H1 (cell line): ENCODE results near the gene CCBE1. TPM values are rescaled to one million over a fixed set of nuclear protein-coding genes. Genes with fewer than 3 reads are reported as not detected.

Experiments used
- CTCF ChIA-PET: fragments of 300-600 bp; sonication (Branson Sonifier 250); formaldehyde crosslinking; loops from one replicate; lab custom pipeline; 2021; ENCODE audit not compliant: partially characterized antibody; lab: Charles Lee
- POLR2A ChIA-PET: fragments of 300-600 bp; sonication (Branson Sonifier 250); formaldehyde crosslinking; loops from one replicate; lab custom pipeline; 2021; ENCODE audit warnings: inconsistent platforms; ENCODE audit not compliant: partially characterized antibody; lab: Charles Lee
- DNase-seq, 2 experiments: peaks; one replicate each; pipeline versions ENCODE4 v3.0.0 to v3.0.0-alpha.2; 2010 to 2022; ENCODE audit warnings: low spot score in 2 of 2, low read depth in 1 of 2, mixed read lengths in 1 of 2
- FAIRE-seq: peaks from 2 replicates; lab custom pipeline; 2011; peaks lifted over from hg19 to GRCh38; lab: Jason Lieb, UNC
- H2AFZ ChIP-seq: 2 replicates; pipeline ENCODE4 v1.8.1; 2012; ENCODE audit warnings: low read length, inconsistent platforms
- H2AK5ac ChIP-seq: 2 replicates; pipeline ENCODE4 v1.6.1; 2013; ENCODE audit warnings: low read depth, low read length
- H2BK120ac ChIP-seq: replicated peaks from 2 replicates; pipeline ENCODE3; 2013; ENCODE audit warnings: low read depth, low read length, inconsistent platforms
- H2BK12ac ChIP-seq: 2 replicates; pipeline ENCODE4 v1.6.1; 2013; ENCODE audit warnings: low read depth, low read length
- H2BK15ac ChIP-seq: 2 replicates; pipeline ENCODE4 v1.6.1; 2013; ENCODE audit warnings: low read length
- H2BK20ac ChIP-seq: 2 replicates; pipeline ENCODE4 v1.6.1; 2013; ENCODE audit warnings: low read length
- H2BK5ac ChIP-seq: 2 replicates; pipeline ENCODE4 v1.6.1; 2013; ENCODE audit warnings: low read depth, low read length
- H3K14ac ChIP-seq: 2 replicates; pipeline ENCODE4 v1.6.1; 2013; ENCODE audit warnings: inconsistent platforms; ENCODE audit not compliant: insufficient read length
- H3K18ac ChIP-seq: 2 replicates; pipeline ENCODE4 v1.6.1; 2013; ENCODE audit warnings: low read length; ENCODE audit errors: extremely low read depth
- H3K23ac ChIP-seq: 2 replicates; pipeline ENCODE4 v1.6.1; 2013; ENCODE audit warnings: inconsistent platforms; ENCODE audit not compliant: insufficient read length
- H3K23me2 ChIP-seq: 2 replicates; pipeline ENCODE4 v1.6.1; 2013; ENCODE audit warnings: low read depth, low read length
- H3K27ac ChIP-seq: 2 replicates; pipeline ENCODE4 v1.6.1; 2011; ENCODE audit warnings: low read depth, low read length, inconsistent platforms
- H3K27me3 ChIP-seq, 4 experiments: replicated peaks in 1 of 4; 1 replicate in 1 of 4; 2 replicates in 3 of 4; pipeline versions ENCODE4 v1.6.1 to v1.8.1; 2011 to 2013; ENCODE audit warnings: low read length in 3 of 4, mild to moderate bottlenecking in 3 of 4, inconsistent platforms in 2 of 4, mixed read lengths in 2 of 4, moderate library complexity in 1 of 4; ENCODE audit not compliant: control insufficient read depth in 3 of 4, insufficient read depth in 3 of 4; ENCODE audit errors: extremely low read depth in 1 of 4
- H3K36me3 ChIP-seq, 4 experiments: 2 replicates each; pipeline versions ENCODE4 v1.6.1 to v1.8.1; 2011 to 2013; ENCODE audit warnings: mild to moderate bottlenecking in 4 of 4, low read length in 3 of 4, moderate library complexity in 2 of 4, control low read depth in 1 of 4, inconsistent platforms in 1 of 4; ENCODE audit not compliant: insufficient read depth in 4 of 4, control insufficient read depth in 2 of 4
- H3K4ac ChIP-seq: replicated peaks from 2 replicates; pipeline ENCODE3; 2013; ENCODE audit warnings: low read length, low read depth, mixed read lengths, inconsistent platforms; ENCODE audit not compliant: insufficient read length
- H3K4me1 ChIP-seq, 4 experiments: replicated peaks in 1 of 4; 1 replicate in 1 of 4; 2 replicates in 3 of 4; pipeline versions ENCODE4 v1.6.1 to v1.8.1; 2011 to 2013; ENCODE audit warnings: low read length in 3 of 4, inconsistent platforms in 2 of 4, mixed read lengths in 1 of 4; ENCODE audit not compliant: insufficient read depth in 4 of 4, control insufficient read depth in 3 of 4
- H3K4me2 ChIP-seq, 2 experiments: 2 replicates each; pipeline versions ENCODE4 v1.6.1 to v1.8.1; 2011 to 2013; ENCODE audit warnings: low read depth in 2 of 2, low read length in 2 of 2, control low read depth in 1 of 2, inconsistent platforms in 1 of 2, mild to moderate bottlenecking in 1 of 2; ENCODE audit not compliant: insufficient read depth in 1 of 2
- H3K4me3 ChIP-seq, 4 experiments: fragments of 200-600, 300-600 bp in 1 of 4; sonication (generic), shearing (Covaris generic), sonication (Bioruptor Twin) in 1 of 4; 2 replicates each; pipeline versions ENCODE4 v1.5.1 to v1.8.1; 2011 to 2016; ENCODE audit warnings: low read length in 4 of 4, low read depth in 3 of 4, control low read depth in 2 of 4, inconsistent platforms in 2 of 4, mild to moderate bottlenecking in 2 of 4, mixed read lengths in 1 of 4, moderate library complexity in 1 of 4; ENCODE audit not compliant: insufficient read depth in 2 of 4; ENCODE audit errors: extremely low read depth in 1 of 4
- H3K56ac ChIP-seq: replicated peaks from 2 replicates; pipeline ENCODE3; 2013; ENCODE audit warnings: low read depth, mild to moderate bottlenecking, mixed read lengths, low read length, inconsistent platforms; ENCODE audit not compliant: insufficient read length
- H3K79me1 ChIP-seq: 2 replicates; pipeline ENCODE4 v1.6.1; 2013; ENCODE audit warnings: low read depth, low read length, control low read depth
- H3K79me2 ChIP-seq, 2 experiments: 2 replicates each; pipeline versions ENCODE4 v1.6.1 to v1.8.1; 2012 to 2013; ENCODE audit warnings: low read length in 2 of 2, mild to moderate bottlenecking in 2 of 2, inconsistent platforms in 1 of 2; ENCODE audit not compliant: insufficient read depth in 2 of 2, control insufficient read depth in 1 of 2
- H3K9ac ChIP-seq, 4 experiments: replicated peaks in 1 of 4; 1 replicate in 1 of 4; 2 replicates in 3 of 4; pipeline versions ENCODE4 v1.6.1 to v1.8.1; 2011 to 2013; ENCODE audit warnings: low read depth in 3 of 4, low read length in 3 of 4, control low read depth in 2 of 4, mild to moderate bottlenecking in 2 of 4, moderate library complexity in 2 of 4, inconsistent platforms in 1 of 4; ENCODE audit errors: extremely low read depth in 1 of 4
- H3K9me3 ChIP-seq, 2 experiments: 2 replicates each; pipeline versions ENCODE4 v1.6.1 to v1.8.1; 2012 to 2013; ENCODE audit warnings: mild to moderate bottlenecking in 2 of 2, moderate library complexity in 2 of 2, control low read depth in 1 of 2, inconsistent platforms in 1 of 2, low read depth in 1 of 2, low read length in 1 of 2, mixed read lengths in 1 of 2; ENCODE audit not compliant: insufficient read depth in 2 of 2
- H4K20me1 ChIP-seq, 2 experiments: replicated peaks in 1 of 2; 2 replicates each; pipeline versions ENCODE3 to v1.8.1; 2011 to 2013; ENCODE audit warnings: inconsistent platforms in 2 of 2, low read length in 2 of 2, mild to moderate bottlenecking in 1 of 2; ENCODE audit not compliant: insufficient read depth in 2 of 2, control insufficient read depth in 1 of 2
- H4K5ac ChIP-seq: 2 replicates; pipeline ENCODE4 v1.6.1; 2013; ENCODE audit warnings: low read length, low read depth, mixed read lengths, inconsistent platforms; ENCODE audit not compliant: insufficient read length
- H4K8ac ChIP-seq: 2 replicates; pipeline ENCODE4 v1.8.0; 2013; ENCODE audit warnings: mild to moderate bottlenecking, moderate library complexity, low read length, inconsistent platforms; ENCODE audit not compliant: insufficient read depth; ENCODE audit errors: extremely low read depth
- H4K91ac ChIP-seq: replicated peaks from 2 replicates; pipeline ENCODE3; 2013; ENCODE audit warnings: low read length, mixed read lengths, inconsistent platforms; ENCODE audit not compliant: insufficient read length
- BACH1 ChIP-seq: IDR thresholded peaks from 2 replicates; pipeline ENCODE4 v1.6.1; 2012; ENCODE audit warnings: low read length, improper control_type of control experiment
- CBX5 ChIP-seq: fragments of 300-800, 300-1000 bp; sonication (generic); IDR thresholded peaks from 2 replicates; pipeline ENCODE4 v1.7.1; 2016; ENCODE audit warnings: antibody characterized with exemption, low read length, low read depth
- EP300 ChIP-seq, 2 experiments: IDR thresholded peaks; 1 replicate in 1 of 2; 2 replicates in 1 of 2; pipeline ENCODE4 v1.6.1; 2011 to 2012; ENCODE audit warnings: low read depth in 2 of 2, low read length in 2 of 2, mild to moderate bottlenecking in 2 of 2, borderline replicate concordance in 1 of 2, inconsistent platforms in 1 of 2, moderate library complexity in 1 of 2
- FOSL1 ChIP-seq: IDR thresholded peaks from 2 replicates; pipeline ENCODE4 v1.6.1; 2011; ENCODE audit warnings: mild to moderate bottlenecking, low read depth, low read length, moderate library complexity; ENCODE audit not compliant: insufficient read depth
- MAFK ChIP-seq: IDR thresholded peaks from 2 replicates; pipeline ENCODE4 v1.6.1; 2012; ENCODE audit warnings: low read depth, mild to moderate bottlenecking, improper control_type of control experiment, low read length
- WGBS, 2 experiments: shearing (Covaris generic) in 1 of 2; methylation state at CpG; one replicate each; pipeline versions ENCODE4 v1.1.6 to v1.1.7; 2013 to 2015; ENCODE audit warnings: low lambda C conversion rate in 2 of 2, mixed read lengths in 2 of 2, inconsistent platforms in 1 of 2, low coverage in 1 of 2, missing lambda C conversion rate in 1 of 2; ENCODE audit not compliant: insufficient replicate concordance in 2 of 2, insufficient coverage in 1 of 2, insufficient read length in 1 of 2; ENCODE audit errors: extremely low coverage in 1 of 2, missing lambda C conversion rate in 1 of 2; 5-methylcytosine and 5-hydroxymethylcytosine counted together
- polyA plus RNA-seq, 7 experiments: library from polyadenylated mRNA; depleted of rRNA in 3 of 7; stranded (reverse) in 5 of 7; unstranded in 2 of 7; fragments of >200 nt in 5 of 7; fragments of 200-250 nt in 2 of 7; gene quantifications; 1 replicate in 5 of 7; 2 replicates in 1 of 7; 4 replicates in 1 of 7; pipeline versions ENCODE4 v1.2.1 to v1.2.3, GENCODE V29; 2011 to 2013; ENCODE audit warnings: missing spikeins in 2 of 7, mixed read lengths in 2 of 7
- total RNA-seq: library from RNA; stranded (reverse); fragmentation: NEBNext Ultra II Directional; extraction: Animal tissue kit (Norgen Biotek cat#: 25700); gene quantifications from 2 replicates; pipeline ENCODE4 v1.2.1, GENCODE V29; 2021
- TF ChIP-seq, protein P1 (sequence below): IDR thresholded peaks from 2 replicates; pipeline ENCODE4 v1.6.1; 2012; ENCODE audit warnings: inconsistent platforms

CCBE1 gene
- total and polyA plus RNA-seq, 2 of the 8 experiments (the other 6 are each of a cell fraction or from before 2014, with no cell fraction given), result 2.1 to 2.6 TPM

DNA sequence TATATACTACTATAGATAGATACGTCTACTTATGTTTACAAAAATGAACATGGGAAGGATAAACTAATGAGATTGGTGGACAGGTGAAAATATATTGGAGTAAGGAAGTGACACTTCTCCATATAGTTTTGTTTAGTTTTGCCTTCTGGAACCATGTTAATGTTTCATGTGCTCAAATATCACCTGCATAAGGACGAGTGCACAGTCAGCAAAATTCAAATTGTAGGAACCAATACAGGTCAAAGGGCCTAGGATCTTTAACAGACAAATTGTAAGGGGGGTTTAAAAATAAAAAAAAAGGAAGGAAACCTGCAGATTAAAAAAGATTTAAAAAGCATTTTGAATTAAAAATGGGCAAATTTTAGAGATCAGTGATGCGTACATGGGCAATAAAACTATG, 104.6 kb downstream of the CCBE1 start:
- Histone ChIP-seq H3K4me1 (no peaks in the 10 kb centered on the region), H4K20me1 (no peaks in the 10 kb centered on the region), H2AK5ac (no peak overlapping the region), H2BK5ac (no peak overlapping the region), H3K23me2 (no peaks in the 10 kb centered on the region), H4K5ac (no peak overlapping the region), H3K27ac (no peak overlapping the region), H2AFZ (no peak overlapping the region), H2BK120ac (no peak overlapping the region), H3K79me2 (no peaks in the 10 kb centered on the region), H3K9me3 (no peaks in the 10 kb centered on the region), H2BK15ac (no peak overlapping the region), H3K4me3 (no peak overlapping the region), H3K14ac (no peak overlapping the region), H2BK20ac (no peak overlapping the region), H3K23ac (no peak overlapping the region), H3K27me3 (no peaks in the 10 kb centered on the region), H2BK12ac (no peak overlapping the region), H3K36me3 (no peaks in the 10 kb centered on the region), H3K18ac (no peak overlapping the region), H3K56ac (no peak overlapping the region), H3K4me2 (no peak overlapping the region), H3K4ac (no peak overlapping the region), H3K79me1 (no peaks in the 10 kb centered on the region), H4K8ac (no peak overlapping the region), H4K91ac (no peak overlapping the region), H3K9ac (no peak overlapping the region)
- ChIA-PET CTCF (interaction anchor here (0.6 to 1.3 kb wide), 3 partner anchors 12 to 292 kb away, joined by 3 read pairs; no protein-coding TSS in a partner anchor), POLR2A (no interaction called here)
- FAIRE-seq (no peak), DNase-seq (no peak)
- 84% methylated on average over 3 of the region's 3 CpGs; no CpG with 5 or more reads in 1 of the 2 experiments for WGBS, 2 experiments
- no peak for TF ChIP-seq FOSL1
- TF ChIP-seq BACH1, result no peak
- TF ChIP-seq MAFK, result peak; percentile 77
- TF ChIP-seq, protein P1, sequence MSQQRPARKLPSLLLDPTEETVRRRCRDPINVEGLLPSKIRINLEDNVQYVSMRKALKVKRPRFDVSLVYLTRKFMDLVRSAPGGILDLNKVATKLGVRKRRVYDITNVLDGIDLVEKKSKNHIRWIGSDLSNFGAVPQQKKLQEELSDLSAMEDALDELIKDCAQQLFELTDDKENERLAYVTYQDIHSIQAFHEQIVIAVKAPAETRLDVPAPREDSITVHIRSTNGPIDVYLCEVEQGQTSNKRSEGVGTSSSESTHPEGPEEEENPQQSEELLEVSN, result no peak
- TF ChIP-seq EP300 (IDR thresholded peaks at IDR 0.05; ENCODE audit: borderline replicate concordance in 1 of 2, low read depth in 2 of 2, low read length in 2 of 2), result no peak
- no peak for TF ChIP-seq CBX5
